Stomach smooth muscle (tissue), 2 donors: ENCODE results near the gene SLC66A1.

Experiments
- H3K27ac ChIP-seq: one replicate; pipeline ENCODE4 v1.7.0; 2013; ENCODE audit warnings: mild to moderate bottlenecking, low read length, inconsistent platforms
- H3K27me3 ChIP-seq, 2 donors: one replicate each; pipeline ENCODE4 v1.7.0; 2013; ENCODE audit warnings: low read length in 2 of 2; ENCODE audit not compliant: insufficient read depth in 2 of 2, control insufficient read depth in 1 of 2
- H3K36me3 ChIP-seq, 2 donors: one replicate each; pipeline ENCODE4 v1.7.0; 2013; ENCODE audit warnings: low read length in 2 of 2; ENCODE audit not compliant: control insufficient read depth in 2 of 2, insufficient read depth in 2 of 2
- H3K4me1 ChIP-seq: one replicate; pipeline ENCODE4 v1.7.0; 2013; ENCODE audit warnings: low read length; ENCODE audit not compliant: control insufficient read depth, insufficient read depth
- H3K4me3 ChIP-seq, 2 donors: one replicate each; pipeline ENCODE4 v1.7.0; 2013; ENCODE audit warnings: low read length in 2 of 2
- H3K9ac ChIP-seq, 2 donors: one replicate each; pipeline ENCODE4 v1.7.0; 2013; ENCODE audit warnings: low read length in 2 of 2, mild to moderate bottlenecking in 1 of 2
- H3K9me3 ChIP-seq, 2 donors: one replicate each; pipeline ENCODE4 v1.7.0; 2013; ENCODE audit warnings: low read length in 2 of 2; ENCODE audit not compliant: control insufficient read depth in 2 of 2
- donor health status: healthy.
- donor health status: Pancreatic carcinoma.

Gene SLC66A1

DNA sequence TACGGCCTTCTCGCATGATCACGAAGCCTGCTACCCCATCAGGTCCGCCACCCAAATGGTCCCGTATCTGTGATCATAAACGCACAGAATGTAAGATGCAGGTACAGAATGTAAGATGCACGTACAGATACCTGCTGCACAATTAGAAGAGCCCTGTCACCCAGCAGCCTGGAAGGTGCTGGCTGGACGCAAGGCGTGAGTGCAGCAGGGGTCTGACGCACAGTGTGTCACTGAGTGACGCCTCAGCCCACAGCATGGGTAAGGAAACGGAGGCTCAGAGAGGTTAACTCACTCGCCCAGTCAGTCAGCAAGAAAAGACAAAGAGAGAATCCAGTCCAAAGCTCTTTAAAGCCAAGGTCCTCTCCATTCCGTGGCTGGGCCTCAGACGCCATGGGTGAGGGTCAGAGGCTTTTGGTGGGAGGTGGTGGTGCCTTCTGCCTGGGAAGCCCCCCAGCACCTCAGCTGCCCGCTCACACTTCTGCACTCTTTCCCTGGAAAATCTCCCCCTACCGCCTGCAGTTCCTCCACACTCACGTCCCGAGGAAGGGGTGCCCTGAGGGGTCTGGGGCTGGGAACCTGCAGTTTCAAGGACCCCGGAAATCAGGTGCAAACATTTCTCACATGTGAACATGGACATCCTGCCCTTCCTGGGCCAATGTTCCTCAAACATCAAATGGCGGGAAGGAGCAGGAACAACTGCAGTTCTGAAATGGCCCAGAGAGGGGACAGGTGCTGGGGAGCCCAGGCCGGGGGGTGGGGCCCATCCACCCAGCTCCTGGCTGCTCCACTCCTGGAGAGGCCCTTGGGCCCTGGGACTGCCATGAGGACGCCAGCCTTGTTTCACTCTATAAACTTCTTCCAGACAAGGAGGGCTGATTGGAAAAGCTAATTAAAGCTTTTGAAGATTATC, 59.4 kb downstream of the SLC66A1 start:
- Histone ChIP-seq H3K9ac (no peak overlapping the region), H3K27ac (no peak overlapping the region), H3K27me3 (no peaks in the 10 kb centered on the region), H3K36me3 (peaks cover 21 to 24% of the 10 kb centered on the region in 2 donors), H3K4me3 (no peak overlapping the region), H3K4me1 (peaks cover 24% of the 10 kb centered on the region), H3K9me3 (no peaks in the 10 kb centered on the region)

DNA sequence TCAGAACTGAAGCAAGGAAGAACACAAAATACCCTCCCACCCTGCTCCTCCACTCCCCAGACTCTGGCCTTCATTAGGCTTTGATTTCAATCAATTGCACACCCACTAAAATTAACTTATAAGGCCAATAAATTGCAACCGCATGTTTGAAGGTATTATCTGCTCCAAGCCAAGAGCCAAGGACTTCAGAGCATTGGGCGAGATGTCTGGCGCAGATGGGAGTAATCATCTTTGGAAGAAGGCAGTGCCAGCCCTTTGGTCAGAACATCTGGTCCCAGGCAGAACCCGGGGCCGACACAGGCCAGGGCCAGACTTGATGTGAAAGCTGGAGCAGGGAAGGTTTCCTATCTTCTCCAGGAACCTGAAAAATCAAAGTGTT, 60.0 kb downstream of the SLC66A1 start:
- no peak overlapping the region for H3K27ac ChIP-seq
- no peaks in the 10 kb centered on the region for H3K9me3 ChIP-seq
- H3K9ac ChIP-seq: no peak overlapping the region
- H3K27me3 ChIP-seq: no peaks in the 10 kb centered on the region
- peaks cover 24 to 27% of the 10 kb centered on the region in 2 donors for H3K36me3 ChIP-seq
- no peak overlapping the region for H3K4me3 ChIP-seq
- H3K4me1 ChIP-seq: peaks cover 24% of the 10 kb centered on the region

DNA sequence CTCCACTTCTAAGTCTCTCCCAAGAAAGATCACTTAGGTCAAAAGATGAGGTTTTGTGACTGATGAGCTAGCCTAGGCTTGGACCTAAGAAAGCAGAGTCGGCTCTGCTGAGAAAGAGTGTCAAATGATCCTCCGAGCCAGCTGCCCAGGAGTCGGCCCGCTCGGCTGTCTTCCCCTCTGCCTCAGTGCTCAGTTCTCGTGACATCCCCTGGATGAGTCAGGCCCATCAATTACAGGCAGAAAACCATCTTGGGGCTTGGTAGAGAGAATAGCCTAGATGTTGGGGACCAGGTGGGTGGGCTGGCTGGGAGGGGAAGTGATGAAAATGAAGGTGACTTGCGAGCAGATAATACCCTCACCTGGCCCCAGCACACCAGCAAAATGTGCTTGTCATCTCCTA, 60.5 kb downstream of the SLC66A1 start:
- Histone ChIP-seq H3K27me3 (no peaks in the 10 kb centered on the region), H3K9ac (peak overlapping the region in 1 of 2 donors; percentile 13), H3K36me3 (peaks cover 28 to 29% of the 10 kb centered on the region in 2 donors), H3K9me3 (no peaks in the 10 kb centered on the region), H3K4me3 (no peak overlapping the region), H3K4me1 (peaks cover 19% of the 10 kb centered on the region), H3K27ac (no peak overlapping the region)

DNA sequence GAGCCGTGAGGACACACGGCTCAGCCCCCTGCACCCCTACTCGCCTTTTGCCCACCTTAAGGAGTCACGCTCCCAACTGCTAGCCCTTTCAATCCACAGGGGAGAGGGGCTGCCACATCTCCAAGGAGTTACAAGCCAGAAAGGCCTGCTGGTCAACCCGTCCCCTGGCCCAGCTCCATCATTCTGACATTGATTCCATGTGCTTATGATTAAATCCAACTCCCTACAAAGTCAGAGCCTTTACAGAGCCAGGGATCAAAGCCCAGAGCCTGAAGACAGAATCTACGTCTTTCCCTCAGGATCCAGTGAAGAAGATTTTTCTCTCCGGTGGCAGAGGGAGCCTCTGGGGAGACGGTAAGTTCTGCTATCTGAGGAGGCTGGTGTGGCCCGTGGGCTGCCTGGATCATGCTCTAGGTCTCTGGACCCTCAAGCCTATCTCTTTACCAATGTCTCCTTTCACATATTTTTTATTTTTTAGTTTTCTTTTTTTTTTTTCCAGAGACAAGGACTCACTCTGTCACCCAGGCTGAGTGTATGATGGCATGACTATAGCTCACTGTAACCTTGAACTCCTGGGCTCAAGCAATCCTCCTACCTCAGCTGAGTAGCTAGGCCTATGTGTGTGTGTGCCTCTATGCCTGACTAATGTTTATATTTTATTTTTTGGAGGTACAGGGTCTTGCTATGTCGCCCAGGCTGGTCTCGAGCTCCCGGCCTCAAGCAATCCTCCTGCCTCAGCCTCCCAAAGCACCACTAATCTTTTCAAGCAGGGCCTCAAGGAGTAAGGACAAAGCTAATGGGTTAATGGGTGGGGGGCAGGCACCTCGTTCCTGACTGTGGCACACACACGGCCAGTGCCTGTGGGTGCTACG, 61.3 kb downstream of the SLC66A1 start:
- Histone ChIP-seq H3K9me3 (no peaks in the 10 kb centered on the region), H3K9ac (no peak overlapping the region), H3K36me3 (peaks cover 37 to 38% of the 10 kb centered on the region in 2 donors), H3K4me3 (no peak overlapping the region), H3K27ac (no peak overlapping the region), H3K4me1 (peaks cover 19% of the 10 kb centered on the region), H3K27me3 (no peaks in the 10 kb centered on the region)

DNA sequence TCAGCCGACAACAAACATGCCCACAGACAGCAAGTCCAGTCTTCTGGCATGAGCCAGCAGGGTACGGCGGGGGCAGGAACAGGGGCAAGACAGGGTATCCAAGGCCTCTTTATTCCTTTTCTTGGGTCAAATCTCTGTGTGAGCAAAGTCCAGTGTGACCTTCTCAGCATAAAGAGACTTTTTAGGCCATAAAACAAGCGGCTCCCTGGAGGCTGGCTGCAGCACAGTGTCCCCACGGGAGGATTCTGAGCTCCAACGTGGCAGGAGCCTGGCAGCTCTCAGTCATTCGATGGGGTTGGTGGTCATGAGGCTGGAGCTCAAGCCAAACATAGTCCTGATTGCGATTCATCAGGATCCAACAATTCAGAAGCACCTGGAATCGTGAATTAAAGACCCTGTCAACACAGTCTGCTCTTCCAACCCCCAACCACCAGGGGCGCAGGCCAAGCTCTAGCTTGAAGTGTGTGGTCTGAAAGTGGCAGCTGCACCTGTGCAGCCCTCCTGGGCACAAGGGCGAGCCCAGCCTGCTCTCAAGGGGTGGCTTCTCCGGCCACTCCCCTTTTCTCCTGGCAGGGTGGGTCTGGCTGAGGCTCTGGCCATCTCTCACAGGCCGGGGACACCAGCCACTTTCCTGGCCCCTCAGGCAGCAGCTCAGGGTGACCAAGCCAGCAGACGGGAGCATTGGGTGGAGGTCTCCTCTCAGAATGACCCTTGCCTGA, 62.1 kb downstream of the SLC66A1 start:
- H3K9me3 ChIP-seq: no peaks in the 10 kb centered on the region
- H3K9ac ChIP-seq: no peak overlapping the region
- no peak overlapping the region for H3K4me3 ChIP-seq
- peaks cover 19% of the 10 kb centered on the region for H3K4me1 ChIP-seq
- H3K36me3 ChIP-seq: peaks cover 40% of the 10 kb centered on the region in 2 donors
- H3K27me3 ChIP-seq: no peaks in the 10 kb centered on the region
- no peak overlapping the region for H3K27ac ChIP-seq

DNA sequence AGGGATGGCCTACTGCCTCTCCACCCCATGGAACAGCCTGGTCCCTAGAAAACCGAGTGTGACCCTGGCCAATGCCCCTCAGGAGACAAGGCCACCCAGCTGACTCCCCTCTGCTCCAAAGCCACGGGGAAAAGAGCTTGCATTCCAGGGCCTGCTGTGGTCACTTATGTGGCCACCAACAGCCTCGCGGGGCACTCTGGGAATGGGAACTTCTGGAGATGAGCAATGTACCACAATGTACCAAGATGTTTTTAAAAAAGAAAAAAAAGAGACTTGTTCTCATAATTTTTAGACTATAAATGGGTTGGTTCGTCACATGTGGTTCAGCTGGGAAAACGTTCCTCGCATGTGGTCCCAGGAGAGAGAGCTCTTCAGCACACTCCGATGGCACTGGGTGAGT, 62.8 kb downstream of the SLC66A1 start:
- H3K36me3 ChIP-seq: peaks cover 40 to 44% of the 10 kb centered on the region in 2 donors
- peaks cover 19% of the 10 kb centered on the region for H3K4me1 ChIP-seq
- H3K9ac ChIP-seq: no peak overlapping the region
- H3K27me3 ChIP-seq: no peaks in the 10 kb centered on the region
- no peak overlapping the region for H3K27ac ChIP-seq
- no peaks in the 10 kb centered on the region for H3K9me3 ChIP-seq
- H3K4me3 ChIP-seq: no peak overlapping the region

DNA sequence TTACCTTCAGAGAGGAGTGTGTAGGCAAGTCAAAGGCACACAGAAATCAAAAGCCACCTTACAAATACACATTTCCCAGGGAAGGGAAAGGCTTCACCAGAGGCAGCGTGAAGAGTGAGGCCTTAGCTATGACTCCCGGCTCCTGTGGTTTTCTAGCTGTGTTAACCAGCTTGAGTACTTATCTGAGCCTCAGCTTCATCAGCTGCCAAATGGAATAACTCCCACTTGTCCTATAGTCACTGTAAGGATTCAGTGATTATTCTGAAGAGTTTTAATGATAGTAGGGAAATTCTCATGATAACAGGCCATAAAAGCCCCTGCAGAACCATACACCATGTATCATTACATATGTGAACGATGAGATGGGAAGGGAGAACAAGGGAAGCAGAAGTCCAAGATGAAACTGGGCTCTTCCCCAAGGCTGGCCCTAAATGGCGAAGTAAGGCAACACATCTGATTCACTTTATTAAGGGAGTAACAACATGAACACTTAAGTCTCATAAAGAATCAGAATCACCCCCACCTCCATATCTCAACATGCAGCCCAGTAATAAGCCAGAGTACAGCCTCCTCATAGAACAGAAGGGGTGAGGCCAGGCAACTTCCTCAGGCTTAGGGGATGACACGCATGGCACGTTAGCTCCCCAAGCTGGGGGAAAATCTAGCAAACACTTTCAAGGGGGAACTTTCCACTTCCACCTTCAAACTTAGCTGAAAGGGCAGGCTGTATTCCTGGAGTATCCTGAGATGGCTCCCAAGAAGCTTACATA, 63.7 kb downstream of the SLC66A1 start:
- Histone ChIP-seq H3K9ac (no peak overlapping the region), H3K9me3 (no peaks in the 10 kb centered on the region), H3K36me3 (peaks cover 37 to 51% of the 10 kb centered on the region in 2 donors), H3K4me1 (peaks cover 17% of the 10 kb centered on the region), H3K27ac (no peak overlapping the region), H3K27me3 (no peaks in the 10 kb centered on the region), H3K4me3 (no peak overlapping the region)

DNA sequence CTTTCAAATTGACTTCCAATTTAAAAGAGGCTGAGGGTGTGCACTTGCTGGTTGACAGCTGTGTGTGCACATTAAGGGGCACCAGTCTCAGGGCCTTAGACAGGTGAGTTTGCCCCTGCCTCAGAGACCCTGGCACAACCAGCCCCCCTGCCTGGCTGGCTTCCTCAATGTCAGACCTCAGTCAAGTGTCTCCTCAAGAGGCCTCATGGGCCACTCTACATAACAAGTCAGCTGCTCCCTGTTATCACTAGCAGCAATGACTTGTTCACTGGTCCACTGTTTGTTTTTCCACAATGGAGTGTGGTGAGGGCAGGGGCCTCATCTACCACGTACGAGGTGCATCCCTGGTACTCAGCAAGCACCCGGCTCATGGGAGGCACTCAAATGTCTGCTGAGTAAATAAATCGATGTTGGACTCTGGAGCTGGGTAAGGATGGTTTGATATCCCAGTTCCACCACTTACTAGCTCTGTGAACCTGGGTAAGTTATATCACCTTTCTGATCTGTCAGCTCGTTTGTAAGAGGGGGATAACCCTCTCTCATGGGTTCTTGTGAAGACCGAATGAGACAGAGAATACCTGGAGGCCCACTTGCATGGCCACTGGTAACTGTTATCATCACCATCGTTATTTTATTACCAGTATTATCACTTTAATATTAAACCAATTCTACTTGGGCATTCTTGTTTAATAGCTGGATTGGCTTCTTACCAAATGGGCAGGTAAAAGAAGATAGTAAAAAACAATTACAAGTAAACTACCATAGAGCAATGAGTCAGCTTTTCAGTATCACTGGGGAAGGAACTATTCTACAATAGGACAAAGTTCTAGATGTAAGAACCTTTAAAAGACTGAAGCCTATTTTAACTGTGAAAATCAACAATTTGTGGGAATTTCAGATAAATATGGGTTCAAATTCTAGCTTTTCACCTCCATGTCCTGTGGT, 64.6 kb downstream of the SLC66A1 start:
- no peaks in the 10 kb centered on the region for H3K9me3 ChIP-seq
- H3K4me1 ChIP-seq: peaks cover 17% of the 10 kb centered on the region
- no peak overlapping the region for H3K27ac ChIP-seq
- H3K27me3 ChIP-seq: no peaks in the 10 kb centered on the region
- H3K9ac ChIP-seq: no peak overlapping the region
- H3K4me3 ChIP-seq: no peak overlapping the region
- peaks cover 35 to 49% of the 10 kb centered on the region in 2 donors for H3K36me3 ChIP-seq
